RWPE1 (cell line): Measurements from ENCODE around the gene LRMDA.

ENCODE experiments used
- CTCF ChIA-PET: fragments of 350-600 bp; sonication (Branson Sonifier 250); formaldehyde crosslinking; extraction: SDS; loops from one replicate; lab custom pipeline; 2021; lab: Yijun Ruan, JAX
- POLR2A ChIA-PET: fragments of 400-600 bp; formaldehyde crosslinking; extraction: SDS; loops from one replicate; lab custom pipeline; 2020; ENCODE audit warnings: antibody characterized with exemption; ENCODE audit not compliant: low non-redundant PET; lab: Yijun Ruan, JAX
- DNase-seq: peaks from one replicate; pipeline ENCODE4 v3.0.0; 2012; ENCODE audit warnings: low spot score
- H3K27ac ChIP-seq: fragments of 450-650 bp; 2 replicates; pipeline ENCODE4 v1.5.1; 2017
- TF ChIP-seq, protein P1 (sequence below): fragments of 450-650 bp; conservative IDR thresholded peaks from 2 replicates; pipeline ENCODE4 v1.5.1; 2017; ENCODE audit warnings: low read depth, mild to moderate bottlenecking

LRMDA gene

GRCh38 chr10:76453332-76453731 is 1021.9 kb downstream of the LRMDA start:
- CTCF ChIA-PET: no interaction called here
- POLR2A ChIA-PET: no interaction called here
- TF ChIP-seq, protein P1, sequence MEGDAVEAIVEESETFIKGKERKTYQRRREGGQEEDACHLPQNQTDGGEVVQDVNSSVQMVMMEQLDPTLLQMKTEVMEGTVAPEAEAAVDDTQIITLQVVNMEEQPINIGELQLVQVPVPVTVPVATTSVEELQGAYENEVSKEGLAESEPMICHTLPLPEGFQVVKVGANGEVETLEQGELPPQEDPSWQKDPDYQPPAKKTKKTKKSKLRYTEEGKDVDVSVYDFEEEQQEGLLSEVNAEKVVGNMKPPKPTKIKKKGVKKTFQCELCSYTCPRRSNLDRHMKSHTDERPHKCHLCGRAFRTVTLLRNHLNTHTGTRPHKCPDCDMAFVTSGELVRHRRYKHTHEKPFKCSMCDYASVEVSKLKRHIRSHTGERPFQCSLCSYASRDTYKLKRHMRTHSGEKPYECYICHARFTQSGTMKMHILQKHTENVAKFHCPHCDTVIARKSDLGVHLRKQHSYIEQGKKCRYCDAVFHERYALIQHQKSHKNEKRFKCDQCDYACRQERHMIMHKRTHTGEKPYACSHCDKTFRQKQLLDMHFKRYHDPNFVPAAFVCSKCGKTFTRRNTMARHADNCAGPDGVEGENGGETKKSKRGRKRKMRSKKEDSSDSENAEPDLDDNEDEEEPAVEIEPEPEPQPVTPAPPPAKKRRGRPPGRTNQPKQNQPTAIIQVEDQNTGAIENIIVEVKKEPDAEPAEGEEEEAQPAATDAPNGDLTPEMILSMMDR: no peak

GRCh38 chr10:76453997-76454396 is 1022.6 kb downstream of the LRMDA start:
- no peak for DNase-seq
- H3K27ac ChIP-seq: no peak overlapping the region
- TF ChIP-seq, protein P1: no peak
- POLR2A ChIA-PET: no interaction called here
- CTCF ChIA-PET: no interaction called here

More at GRCh38 chr10:76453332-76453731, 1021.9 kb downstream of the LRMDA start:
- no peak overlapping the region for H3K27ac ChIP-seq
- DNase-seq: no peak

GRCh38 chr10:76454506-76455140 is 1023.2 kb downstream of the LRMDA start:
- no peak overlapping the region for H3K27ac ChIP-seq
- DNase-seq: no peak
- TF ChIP-seq, protein P1: no peak
- ChIA-PET POLR2A (no interaction called here), CTCF (no interaction called here)

- ChIA-PET POLR2A (no interaction called here), CTCF (no interaction called here)
- no peak overlapping the region for H3K27ac ChIP-seq
- TF ChIP-seq, protein P1: no peak
- no peak for DNase-seq
Measured at GRCh38 chr10:76456197-76456596, 1024.8 kb downstream of the LRMDA start.

GRCh38 chr10:76459016-76459730 is 1027.7 kb downstream of the LRMDA start:
- no peak overlapping the region for H3K27ac ChIP-seq
- CTCF ChIA-PET: no interaction called here
- POLR2A ChIA-PET: no interaction called here
- TF ChIP-seq, protein P1: no peak
- DNase-seq: no peak

DNA sequence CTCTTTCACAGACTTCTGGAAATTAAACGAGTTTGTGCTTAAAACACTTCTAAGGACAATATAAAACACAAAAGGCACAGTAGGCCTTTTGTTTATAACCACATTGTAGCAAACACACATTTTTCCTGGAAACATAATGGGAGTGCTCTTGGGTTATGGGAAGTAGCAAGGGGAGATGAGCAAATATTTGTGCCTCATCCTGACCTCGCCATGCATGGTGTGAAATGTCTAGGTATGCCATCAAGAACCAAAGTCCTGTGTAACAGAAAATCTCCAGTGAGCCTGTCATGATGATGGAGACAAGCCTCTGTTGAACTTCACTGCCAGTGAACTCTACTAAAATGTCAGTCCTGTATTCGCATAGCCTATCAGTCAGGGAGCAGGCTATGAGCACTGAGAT is 1029.6 kb downstream of the LRMDA start:
- TF ChIP-seq, protein P1: no peak

More for the DNA sequence above, 1029.6 kb downstream of the LRMDA start:
- CTCF ChIA-PET: no interaction called here
- POLR2A ChIA-PET: no interaction called here
- DNase-seq: no peak
- no peak overlapping the region for H3K27ac ChIP-seq
